Measurements from ENCODE around the gene FAF1.

DNA sequence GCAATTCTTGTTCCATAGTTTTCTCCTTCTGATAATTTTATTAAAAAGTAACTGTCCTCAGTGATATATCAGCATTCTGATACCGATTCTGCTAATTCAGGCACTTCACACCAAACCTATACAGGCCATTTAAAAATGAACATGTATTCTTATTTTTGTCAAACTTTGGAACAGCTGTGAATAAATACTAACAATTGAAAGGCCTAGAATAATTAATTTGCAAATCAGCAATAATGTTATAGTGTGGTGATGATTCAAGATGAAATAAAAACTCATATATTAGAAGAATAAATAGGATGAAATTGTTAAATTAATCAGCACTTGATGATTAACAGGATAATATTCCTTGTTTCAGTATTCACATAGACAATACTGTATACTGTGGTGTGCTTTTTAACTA is 19.9 kb upstream of the FAF1 start:
- TF ChIP-seq, protein P1, sequence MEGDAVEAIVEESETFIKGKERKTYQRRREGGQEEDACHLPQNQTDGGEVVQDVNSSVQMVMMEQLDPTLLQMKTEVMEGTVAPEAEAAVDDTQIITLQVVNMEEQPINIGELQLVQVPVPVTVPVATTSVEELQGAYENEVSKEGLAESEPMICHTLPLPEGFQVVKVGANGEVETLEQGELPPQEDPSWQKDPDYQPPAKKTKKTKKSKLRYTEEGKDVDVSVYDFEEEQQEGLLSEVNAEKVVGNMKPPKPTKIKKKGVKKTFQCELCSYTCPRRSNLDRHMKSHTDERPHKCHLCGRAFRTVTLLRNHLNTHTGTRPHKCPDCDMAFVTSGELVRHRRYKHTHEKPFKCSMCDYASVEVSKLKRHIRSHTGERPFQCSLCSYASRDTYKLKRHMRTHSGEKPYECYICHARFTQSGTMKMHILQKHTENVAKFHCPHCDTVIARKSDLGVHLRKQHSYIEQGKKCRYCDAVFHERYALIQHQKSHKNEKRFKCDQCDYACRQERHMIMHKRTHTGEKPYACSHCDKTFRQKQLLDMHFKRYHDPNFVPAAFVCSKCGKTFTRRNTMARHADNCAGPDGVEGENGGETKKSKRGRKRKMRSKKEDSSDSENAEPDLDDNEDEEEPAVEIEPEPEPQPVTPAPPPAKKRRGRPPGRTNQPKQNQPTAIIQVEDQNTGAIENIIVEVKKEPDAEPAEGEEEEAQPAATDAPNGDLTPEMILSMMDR (IDR thresholded peaks at IDR 0.05): no peak
- no peak for TF ChIP-seq POLR2A (IDR thresholded peaks at IDR 0.05)
- TF ChIP-seq EP300 (IDR thresholded peaks at IDR 0.05): no peak

Measured in tibial nerve (tissue), 4 donors.